GM12878 (cell line): ENCODE measurements around the gene ZNF775. TPM values are rescaled to one million over a fixed set of nuclear protein-coding genes. Genes with fewer than 3 reads are reported as not detected.

Experiments
- ATAC-seq: fragments of 200-7000 bp; cut with Tn5 transposase; 3 replicates; pipeline ENCODE4 v1.9.1; 2020; ENCODE audit warnings: mild to moderate bottlenecking, moderate library complexity
- BruUV-seq: library from RNA; stranded (reverse); fragments of 400-500 nt; replicated peaks from 2 replicates; lab custom pipeline; 2021; lab: Mats Ljungman, UMichigan
- CTCF ChIA-PET: fragments of 300-600 bp; sonication (Branson Sonifier 250); formaldehyde crosslinking; extraction: SDS; loops from one replicate; lab custom pipeline; 2021; ENCODE audit warnings: inconsistent platforms; lab: Yijun Ruan, JAX
- POLR2A ChIA-PET: fragments of 350-600 bp; formaldehyde crosslinking; extraction: SDS; loops from one replicate; lab custom pipeline; 2021; ENCODE audit warnings: inconsistent platforms; lab: Charles Lee
- RAD21 ChIA-PET: fragments of 300-600 bp; sonication (Branson Sonifier 250); formaldehyde crosslinking; loops from one replicate; lab custom pipeline; 2023; ENCODE audit warnings: antibody characterized with exemption; ENCODE audit not compliant: unreplicated experiment; lab: Charles Lee
- SMC1A ChIA-PET: fragments of 300-600 bp; sonication (Branson Sonifier 250); formaldehyde crosslinking; loops from one replicate; lab custom pipeline; 2023; ENCODE audit not compliant: unreplicated experiment, uncharacterized antibody; lab: Charles Lee
- DNase-seq: peaks from one replicate; pipeline ENCODE4 v3.0.0-alpha.2; 2011; ENCODE audit warnings: low read depth, low spot score
- FAIRE-seq: peaks from 3 replicates; lab custom pipeline; 2011; peaks lifted over from hg19 to GRCh38; lab: Jason Lieb, UNC
- H2AFZ ChIP-seq: 2 replicates; pipeline ENCODE4 v1.6.0; 2011; ENCODE audit warnings: low read depth, low read length, control low read depth; ENCODE audit not compliant: control insufficient read depth
- H3K27ac ChIP-seq: 2 replicates; pipeline ENCODE4 v1.5.1; 2011; ENCODE audit warnings: control low read depth; ENCODE audit not compliant: control insufficient read depth, insufficient read depth
- H3K27me3 ChIP-seq, 2 experiments: replicated peaks in 1 of 2; 2 replicates each; pipeline versions ENCODE4 v1.6.0 to v1.6.1; 2011; ENCODE audit warnings: low read length in 1 of 2; ENCODE audit not compliant: control insufficient read depth in 2 of 2, insufficient read depth in 2 of 2
- H3K36me3 ChIP-seq, 2 experiments: 2 replicates each; pipeline ENCODE4 v1.5.1; 2011; ENCODE audit warnings: low read length in 1 of 2; ENCODE audit not compliant: control insufficient read depth in 2 of 2, insufficient read depth in 2 of 2
- H3K4me1 ChIP-seq: 2 replicates; pipeline ENCODE4 v1.6.1; 2011; ENCODE audit warnings: mild to moderate bottlenecking, low read length, moderate library complexity, mixed read lengths; ENCODE audit not compliant: control insufficient read depth, insufficient read depth
- H3K4me2 ChIP-seq: 2 replicates; pipeline ENCODE4 v1.6.0; 2011; ENCODE audit warnings: control low read depth; ENCODE audit not compliant: control insufficient read depth, insufficient read depth
- H3K4me3 ChIP-seq: fragments of 200-600 bp; sonication (generic); 2 replicates; pipeline ENCODE4 v1.5.1; 2016
- H3K79me2 ChIP-seq: 2 replicates; pipeline ENCODE4 v1.6.0; 2011; ENCODE audit warnings: low read length; ENCODE audit not compliant: control insufficient read depth, insufficient read depth
- H3K9ac ChIP-seq: 2 replicates; pipeline ENCODE4 v1.8.0; 2011; ENCODE audit warnings: low read length, control low read depth, mixed read lengths; ENCODE audit not compliant: control insufficient read depth, insufficient read depth
- H3K9me3 ChIP-seq: replicated peaks from 3 replicates; pipeline ENCODE4 v1.5.1; 2011; ENCODE audit warnings: mild to moderate bottlenecking, low read length; ENCODE audit not compliant: control insufficient read depth, insufficient read depth
- H4K20me1 ChIP-seq: 2 replicates; pipeline ENCODE4 v1.6.0; 2011; ENCODE audit not compliant: control insufficient read depth, insufficient read depth
- BRCA1 ChIP-seq: IDR thresholded peaks from 2 replicates; pipeline ENCODE4 v1.6.1; 2011; ENCODE audit warnings: low read depth, low read length, improper control_type of control experiment
- CBFB ChIP-seq: IDR thresholded peaks from 2 replicates; pipeline ENCODE4 v1.6.1; 2016; ENCODE audit warnings: antibody characterized with exemption, low read depth
- SMAD5 ChIP-seq: IDR thresholded peaks from 2 replicates; pipeline ENCODE4 v1.6.1; 2016; ENCODE audit warnings: antibody characterized with exemption, low read depth
- WGBS: methylation state at CpG from one replicate; pipeline ENCODE4 v1.1.6; 2016; ENCODE audit warnings: low lambda C conversion rate; ENCODE audit not compliant: insufficient replicate concordance, insufficient coverage; ENCODE audit errors: missing lambda C conversion rate; 5-methylcytosine and 5-hydroxymethylcytosine counted together
- in situ Hi-C: fragments of 300-500 bp; cut with MboI; formaldehyde crosslinking; loops from 9 replicates; pipeline ENCODE4 v1.14.3; 2018; ENCODE audit warnings: mixed read lengths
- intact Hi-C: fragments of 100-400 bp; cut with micrococcal nuclease; formaldehyde crosslinking; loops from one replicate; pipeline ENCODE4 v1.14.2; 2022; ENCODE audit not compliant: unreplicated experiment
- polyA plus RNA-seq, 11 experiments: library from polyadenylated mRNA; depleted of rRNA in 4 of 11; unstranded in 6 of 11; stranded (reverse) in 5 of 11; fragments of >200 nt; fragmentation: Nextera tagmentation in 4 of 11; fragmentation: Illumina TruSeq in 1 of 11; extraction: Ambion mirVana in 4 of 11; extraction: Trizol in 1 of 11; gene quantifications; 1 replicate in 1 of 11; 2 replicates in 10 of 11; pipeline versions ENCODE4 v1.2.1 to v1.2.3, GENCODE V29; 2011 to 2016; ENCODE audit warnings: inconsistent platforms in 2 of 11, missing spikeins in 2 of 11, low read depth in 1 of 11
- total RNA-seq, 4 experiments: library from RNA; depleted of rRNA in 3 of 4; stranded (reverse); fragments of >200 nt in 3 of 4; fragmentation: Illumina TruSeq in 1 of 4; extraction: Trizol in 1 of 4; gene quantifications; 2 replicates each; pipeline versions ENCODE4 v1.2.1 to v1.2.3, GENCODE V29; 2013 to 2021
- TF ChIP-seq, protein P1 (sequence below): IDR thresholded peaks from 2 replicates; pipeline ENCODE4 v1.6.1; 2011; ENCODE audit warnings: low read depth, low read length, improper control_type of control experiment, borderline replicate concordance

ZNF775 gene
- total and polyA plus RNA-seq, 10 of the 15 experiments (the other 5 are each of a cell fraction or from before 2014, with no cell fraction given), result 0.05 to 14.3 (median 2.1) TPM

DNA sequence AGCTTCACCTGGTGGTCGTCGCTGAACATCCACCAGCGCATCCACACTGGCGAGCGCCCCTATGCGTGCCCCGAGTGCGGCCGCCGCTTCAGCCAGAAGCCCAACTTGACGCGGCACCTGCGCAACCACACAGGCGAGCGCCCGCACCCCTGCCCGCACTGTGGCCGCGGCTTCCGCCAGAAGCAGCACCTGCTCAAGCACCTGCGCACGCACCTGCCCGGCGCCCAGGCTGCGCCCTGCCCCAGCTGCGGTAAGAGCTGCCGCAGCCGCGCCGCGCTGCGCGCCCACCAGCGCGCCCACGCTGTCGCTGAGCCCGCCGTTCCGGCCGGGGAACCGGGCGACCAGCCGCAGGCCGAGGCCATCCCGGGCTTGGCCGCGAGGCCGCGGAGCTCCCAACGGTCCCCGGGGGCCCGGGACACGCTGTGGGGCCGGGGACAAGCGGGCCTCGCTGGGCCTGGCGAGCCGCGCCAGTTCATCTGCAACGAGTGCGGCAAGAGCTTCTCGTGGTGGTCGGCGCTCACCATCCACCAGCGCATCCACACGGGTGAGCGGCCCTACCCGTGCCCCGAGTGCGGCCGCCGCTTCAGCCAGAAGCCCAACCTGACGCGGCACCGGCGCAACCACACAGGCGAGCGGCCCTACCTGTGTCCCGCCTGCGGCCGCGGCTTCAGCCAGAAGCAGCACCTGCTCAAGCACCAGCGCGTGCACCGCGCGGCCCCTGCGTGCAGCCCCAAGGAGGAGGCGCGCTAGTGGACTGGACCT lies 18.4 kb downstream of the ZNF775 start:
- Histone ChIP-seq H3K9ac (no peak overlapping the region), H4K20me1 (no peaks in the 10 kb centered on the region; the same call in 1 of the 2 replicates), H3K9me3 (no peaks in the 10 kb centered on the region), H3K79me2 (no peaks in the 10 kb centered on the region), H2AFZ (no peak overlapping the region)
- no peak for ATAC-seq
- ChIA-PET CTCF (no interaction called here), POLR2A (no interaction called here)
- in situ Hi-C loops, result no loop called here
- FAIRE-seq, result no peak
- intact Hi-C loops, result no loop called here
- 99% methylated on average over 70 of the region's 91 CpGs for WGBS
- no peak for DNase-seq
- TF ChIP-seq CBFB (no peak), BRCA1 (no peak), SMAD5 (no peak)
- TF ChIP-seq, protein P1, sequence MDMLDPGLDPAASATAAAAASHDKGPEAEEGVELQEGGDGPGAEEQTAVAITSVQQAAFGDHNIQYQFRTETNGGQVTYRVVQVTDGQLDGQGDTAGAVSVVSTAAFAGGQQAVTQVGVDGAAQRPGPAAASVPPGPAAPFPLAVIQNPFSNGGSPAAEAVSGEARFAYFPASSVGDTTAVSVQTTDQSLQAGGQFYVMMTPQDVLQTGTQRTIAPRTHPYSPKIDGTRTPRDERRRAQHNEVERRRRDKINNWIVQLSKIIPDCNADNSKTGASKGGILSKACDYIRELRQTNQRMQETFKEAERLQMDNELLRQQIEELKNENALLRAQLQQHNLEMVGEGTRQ, result no peak
- TF ChIP-seq, all 136 proteins: peak for 0
- Histone ChIP-seq H3K27me3 (no peaks in the 10 kb centered on the region), H3K27ac (no peak overlapping the region), H3K36me3 (peaks cover 0 to 12% of the 10 kb centered on the region in 2 experiments; a peak in 3 of 4 replicates), H3K4me2 (no peak overlapping the region), H3K4me1 (peaks cover 23% of the 10 kb centered on the region), H3K4me3 (no peak overlapping the region)
- SMC1A ChIA-PET, result no interaction called here
- RAD21 ChIA-PET, result no interaction called here
- BruUV-seq, result no TSS peak
